ENCODE data around the gene RNASE1. TPM values are rescaled to one million over a fixed set of nuclear protein-coding genes. Genes with fewer than 3 reads are reported as not detected.
"Not testable (repeated sequence)": the region's sequence is repeated elsewhere in the genome, so short reads cannot be mapped to it uniquely, and the experiment has no call there.

Gene RNASE1
- total RNA-seq, 1 donor from 2014 or later = 6.4 TPM

DNA sequence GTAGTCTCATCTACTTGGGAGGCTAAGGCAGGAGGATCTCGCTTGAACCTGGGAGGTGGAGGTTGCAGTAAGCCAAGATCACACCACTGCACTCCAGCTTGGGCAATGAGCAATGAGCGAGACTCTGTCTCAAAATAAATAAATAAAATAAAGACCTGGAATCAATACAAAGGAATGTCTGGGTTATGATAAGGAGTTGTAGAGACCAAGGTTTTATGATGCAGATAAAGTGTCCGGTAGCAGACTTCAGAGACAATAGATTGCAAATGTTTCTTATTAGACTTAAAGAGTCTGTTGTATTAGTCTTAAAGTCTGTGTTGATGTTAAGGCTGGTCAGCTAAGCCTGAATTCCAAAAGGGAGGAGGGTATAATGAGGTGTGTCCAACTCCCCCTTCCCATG lies 35.2 kb upstream of the RNASE1 start:
- no peak for TF ChIP-seq CTCF (conservative IDR thresholded peaks at IDR 0.05)
- Mint-ChIP-seq H3K4me3 (no peak overlapping the region), H3K27me3 (ENCODE audit: low read depth) (no peaks in the 10 kb centered on the region), H3K4me1 (peaks cover 11% of the 10 kb centered on the region), H3K27ac (ENCODE audit: unreplicated experiment) (no peak overlapping the region), H3K36me3 (ENCODE audit: low read depth) (no peaks in the 10 kb centered on the region), H3K9me3 (peaks cover 5% of the 10 kb centered on the region)
- DNase-seq (ENCODE audit: low read depth, low spot score) = no peak

DNA sequence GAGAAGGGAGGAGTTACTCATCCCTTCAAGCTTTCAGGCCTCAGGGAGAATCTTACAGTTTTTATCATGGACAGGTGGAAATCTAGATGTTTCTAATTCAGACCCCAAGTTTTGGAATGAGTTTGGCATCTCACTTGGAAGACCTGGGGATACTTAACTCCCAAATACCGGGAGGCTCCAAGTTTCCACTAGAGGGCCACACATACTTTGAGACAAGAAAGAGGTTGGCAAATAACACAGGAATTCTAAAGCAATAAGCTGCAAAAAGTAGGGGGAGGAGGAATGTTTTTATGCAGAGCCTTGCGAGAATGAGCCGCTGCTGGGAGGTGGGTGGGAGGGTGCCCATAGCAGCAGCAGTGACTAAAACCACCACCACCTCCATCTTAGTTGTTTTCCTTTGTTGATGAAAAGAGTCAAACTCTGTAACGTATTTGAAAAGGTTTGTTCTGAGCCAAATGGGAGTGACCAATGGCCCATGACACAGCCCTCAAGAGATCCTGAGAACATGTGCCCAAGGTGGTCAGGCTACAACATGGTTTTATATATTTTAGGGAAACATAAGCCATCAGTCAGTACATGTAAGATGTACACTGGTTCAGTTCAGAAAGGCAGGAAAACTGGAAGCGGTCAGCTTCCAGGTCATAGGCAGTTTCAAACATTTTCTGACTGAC lies 34.2 kb upstream of the RNASE1 start:
- Mint-ChIP-seq H3K4me3 (no peak overlapping the region), H3K27me3 (ENCODE audit: low read depth) (no peaks in the 10 kb centered on the region), H3K4me1 (peaks cover 6% of the 10 kb centered on the region), H3K27ac (ENCODE audit: unreplicated experiment) (no peak overlapping the region), H3K36me3 (ENCODE audit: low read depth) (no peaks in the 10 kb centered on the region), H3K9me3 (peaks cover 5% of the 10 kb centered on the region)
- no peak for DNase-seq (ENCODE audit: low read depth, low spot score)
- peak; percentile 57 for TF ChIP-seq CTCF (conservative IDR thresholded peaks at IDR 0.05)

- Mint-ChIP-seq H3K36me3 (ENCODE audit: low read depth) (no peaks in the 10 kb centered on the region), H3K4me3 (no peak overlapping the region), H3K27ac (ENCODE audit: unreplicated experiment) (no peak overlapping the region), H3K9me3 (peaks cover 5% of the 10 kb centered on the region), H3K27me3 (ENCODE audit: low read depth) (no peaks in the 10 kb centered on the region), H3K4me1 (peaks cover 6% of the 10 kb centered on the region)
- TF ChIP-seq CTCF (conservative IDR thresholded peaks at IDR 0.05) = no peak
- DNase-seq (ENCODE audit: low read depth, low spot score) = no peak
These were observed 32.3 kb upstream of the RNASE1 start for GRCh38 chr14:20834899-20835298.

GRCh38 chr14:20830831-20831230 lies 28.2 kb upstream of the RNASE1 start:
- no peak for TF ChIP-seq CTCF (conservative IDR thresholded peaks at IDR 0.05)
- no peak overlapping the region for H3K4me3 Mint-ChIP-seq

GRCh38 chr14:20828024-20828694 lies 25.5 kb upstream of the RNASE1 start:
- not testable (repeated sequence) for DNase-seq (ENCODE audit: low read depth, low spot score); H3K27ac Mint-ChIP-seq (ENCODE audit: unreplicated experiment); H3K27me3 Mint-ChIP-seq (ENCODE audit: low read depth); H3K36me3 Mint-ChIP-seq (ENCODE audit: low read depth); H3K9me3 Mint-ChIP-seq
- Mint-ChIP-seq H3K4me3 (peak overlapping the region; percentile 68), H3K4me1 (peaks cover 22% of the 10 kb centered on the region)
- TF ChIP-seq CTCF (conservative IDR thresholded peaks at IDR 0.05) = peak; percentile 31

More at GRCh38 chr14:20830831-20831230, 28.2 kb upstream of the RNASE1 start:
- Mint-ChIP-seq H3K9me3 (peaks cover 7% of the 10 kb centered on the region), H3K27me3 (ENCODE audit: low read depth) (no peaks in the 10 kb centered on the region), H3K4me1 (peaks cover 17% of the 10 kb centered on the region), H3K27ac (ENCODE audit: unreplicated experiment) (no peak overlapping the region), H3K36me3 (ENCODE audit: low read depth) (peaks cover 2% of the 10 kb centered on the region)
- no peak for DNase-seq (ENCODE audit: low read depth, low spot score)
